Epidermal melanocyte (primary cell): ENCODE measurements around the gene AOAH.

Experiments used
- DNase-seq: peaks from one replicate; pipeline ENCODE4 v3.0.0; 2011; ENCODE audit warnings: low spot score; ENCODE audit not compliant: insufficient read length

AOAH gene

DNA sequence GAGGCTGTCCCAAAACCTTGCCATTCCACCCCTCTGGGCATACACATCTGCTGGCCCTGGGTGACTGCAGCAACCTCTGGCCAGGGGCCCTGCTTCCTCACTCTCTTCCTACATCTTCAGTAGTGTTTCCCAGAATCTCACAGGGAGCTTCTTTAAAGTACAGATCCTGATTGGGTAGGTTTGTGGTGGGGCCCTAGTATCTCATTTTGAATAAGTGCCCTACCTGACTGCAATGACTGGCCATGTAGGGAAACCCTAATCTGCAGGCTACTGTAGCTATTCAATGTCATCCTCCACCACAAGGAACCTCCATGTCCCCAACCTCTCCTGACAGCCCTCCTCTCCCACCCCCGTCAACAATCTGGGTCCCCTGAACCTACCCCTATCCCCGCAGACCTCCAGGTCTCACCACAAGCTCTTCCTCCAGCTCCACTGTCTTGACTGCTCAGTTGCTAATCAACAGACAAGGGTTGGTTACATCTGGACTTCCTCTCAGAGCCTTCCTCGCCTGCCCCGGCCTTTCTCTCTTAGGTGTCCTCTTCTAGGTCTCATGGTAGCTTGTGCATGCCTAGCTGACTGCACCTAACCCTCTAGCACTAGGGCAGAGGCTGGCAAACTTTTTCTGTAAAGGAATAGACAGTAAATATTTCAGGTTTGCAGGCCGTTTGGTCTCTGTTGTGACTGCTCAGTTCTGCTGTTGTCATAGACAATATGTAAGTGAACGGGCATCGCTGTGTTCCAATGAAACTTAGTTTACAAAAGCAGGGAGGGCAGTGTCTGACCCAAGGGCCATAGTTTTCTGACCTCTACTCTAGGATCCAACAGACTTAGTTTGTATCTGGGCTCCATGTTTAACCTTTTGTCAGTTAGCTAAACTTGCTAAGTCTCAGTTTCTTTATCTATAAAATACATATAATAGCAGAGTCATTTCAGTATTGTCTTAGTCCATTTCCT, 121.1 kb downstream of the AOAH start:
- no peak for DNase-seq

DNA sequence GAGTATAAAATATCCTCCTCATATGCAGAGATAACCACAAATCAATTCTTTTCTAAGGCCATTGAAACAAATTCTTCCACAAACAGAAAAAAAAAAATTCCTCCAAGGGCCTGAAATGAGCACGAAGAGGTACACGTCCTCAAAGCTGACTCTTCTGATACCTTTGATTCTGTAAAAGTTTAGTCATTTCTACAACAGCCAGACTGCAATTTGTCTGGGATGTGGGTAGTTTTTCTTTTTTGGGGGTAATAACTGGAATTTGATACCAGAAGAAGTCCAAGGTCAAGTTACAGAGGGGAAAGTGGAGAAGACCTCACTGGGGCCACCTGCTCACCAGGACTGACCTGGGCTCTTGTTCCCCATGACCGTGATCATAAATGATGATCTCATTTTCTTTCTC, 121.8 kb downstream of the AOAH start:
- DNase-seq, result no peak

DNA sequence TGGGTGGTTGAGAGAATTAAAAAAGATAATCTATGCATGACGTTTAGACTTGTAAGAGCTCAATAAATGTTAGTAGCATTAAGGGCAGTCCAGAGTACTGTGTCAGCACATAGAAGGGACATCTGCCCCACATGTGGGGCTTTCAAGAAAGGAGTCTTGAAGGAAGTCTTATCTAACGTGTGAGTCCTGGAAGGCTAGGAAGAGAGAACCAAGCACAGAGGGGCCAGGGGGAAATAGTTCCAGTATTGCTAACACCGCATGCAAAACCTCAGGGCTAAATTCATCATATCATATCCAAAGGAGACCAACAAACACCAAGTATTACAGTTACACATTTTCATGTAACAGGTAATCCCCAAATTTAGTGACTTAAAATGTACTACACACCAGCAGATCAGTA, 122.7 kb downstream of the AOAH start:
- DNase-seq, result no peak

DNA sequence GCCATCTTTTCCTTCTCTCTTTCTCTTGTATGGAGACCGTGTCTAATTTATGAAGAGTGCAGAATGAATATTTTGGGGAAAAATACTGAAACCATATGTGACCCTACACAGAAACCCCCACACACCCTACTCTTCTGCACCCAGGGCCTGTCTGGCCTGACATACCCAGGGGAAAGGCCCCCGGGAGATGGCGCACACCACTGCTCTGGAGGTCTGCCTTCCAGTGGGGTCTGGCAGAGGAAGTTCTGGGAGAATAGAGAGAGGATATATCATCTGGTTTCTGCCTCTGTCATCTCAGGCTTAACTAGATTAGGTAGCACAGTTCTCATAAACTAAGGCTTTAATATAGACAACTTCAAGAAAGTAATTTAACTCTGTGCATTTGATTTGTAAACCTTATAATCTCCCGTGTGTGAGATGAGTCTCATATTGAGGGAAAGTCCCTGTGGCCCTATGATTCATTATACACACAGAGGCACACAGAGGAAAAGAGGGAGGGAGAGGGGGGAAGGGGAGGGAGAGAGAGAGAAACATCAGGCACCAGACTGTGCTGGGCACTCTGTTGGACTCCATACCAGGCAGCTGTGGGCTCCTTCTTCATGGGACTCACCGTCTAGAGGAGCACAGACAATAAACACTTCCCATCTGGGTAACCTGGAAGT, 123.3 kb downstream of the AOAH start:
- DNase-seq, result no peak

DNA sequence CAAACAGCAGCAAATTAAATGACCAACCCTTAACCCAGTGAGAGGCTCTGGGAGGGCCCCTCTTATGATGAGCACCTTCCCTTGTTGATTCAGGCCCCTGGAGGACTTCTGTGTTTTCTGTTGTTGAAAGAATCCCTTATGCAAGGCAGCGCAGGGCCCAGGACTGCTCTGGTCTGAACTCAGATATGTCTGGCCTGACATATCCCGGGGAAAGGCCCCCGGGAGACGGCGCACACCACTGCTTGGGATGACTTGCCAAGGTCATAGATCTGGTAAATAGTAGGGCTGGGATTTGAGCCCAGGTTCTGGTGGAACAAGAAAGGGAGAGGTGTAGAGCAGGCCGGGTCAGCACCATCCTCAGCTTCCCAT, 124.0 kb downstream of the AOAH start:
- DNase-seq, result no peak

DNA sequence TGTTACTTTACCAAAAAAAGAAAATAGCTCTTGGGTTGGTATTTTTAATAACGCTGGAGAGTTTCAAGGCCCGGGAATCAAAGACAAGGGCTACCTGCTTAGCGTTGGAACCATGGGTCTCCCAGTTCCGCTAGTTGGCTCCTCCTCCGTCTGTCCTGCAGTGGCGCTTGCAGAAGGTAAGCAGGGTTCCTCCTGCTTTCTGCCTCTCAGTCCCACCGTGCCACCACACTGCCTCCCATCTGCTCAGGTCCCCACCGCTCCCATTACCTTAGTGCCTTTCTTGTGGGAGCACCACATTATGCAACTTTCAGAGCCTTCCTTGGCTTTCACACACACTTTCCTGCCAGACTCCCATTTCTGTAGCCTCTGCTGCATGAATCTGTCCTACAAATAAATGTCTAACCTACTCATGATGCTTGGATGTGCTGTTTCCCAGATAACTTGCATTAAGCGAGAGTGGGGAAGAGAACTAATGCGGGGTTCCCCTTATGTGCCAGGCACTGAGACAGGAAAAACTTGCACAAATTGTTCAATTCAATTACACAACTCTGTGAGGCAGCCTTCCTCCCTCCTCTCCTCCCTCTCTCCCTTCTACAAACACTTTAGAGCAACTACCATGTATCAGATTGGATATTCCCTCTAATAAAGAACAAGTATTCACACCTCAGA, 124.5 kb downstream of the AOAH start:
- no peak for DNase-seq

DNA sequence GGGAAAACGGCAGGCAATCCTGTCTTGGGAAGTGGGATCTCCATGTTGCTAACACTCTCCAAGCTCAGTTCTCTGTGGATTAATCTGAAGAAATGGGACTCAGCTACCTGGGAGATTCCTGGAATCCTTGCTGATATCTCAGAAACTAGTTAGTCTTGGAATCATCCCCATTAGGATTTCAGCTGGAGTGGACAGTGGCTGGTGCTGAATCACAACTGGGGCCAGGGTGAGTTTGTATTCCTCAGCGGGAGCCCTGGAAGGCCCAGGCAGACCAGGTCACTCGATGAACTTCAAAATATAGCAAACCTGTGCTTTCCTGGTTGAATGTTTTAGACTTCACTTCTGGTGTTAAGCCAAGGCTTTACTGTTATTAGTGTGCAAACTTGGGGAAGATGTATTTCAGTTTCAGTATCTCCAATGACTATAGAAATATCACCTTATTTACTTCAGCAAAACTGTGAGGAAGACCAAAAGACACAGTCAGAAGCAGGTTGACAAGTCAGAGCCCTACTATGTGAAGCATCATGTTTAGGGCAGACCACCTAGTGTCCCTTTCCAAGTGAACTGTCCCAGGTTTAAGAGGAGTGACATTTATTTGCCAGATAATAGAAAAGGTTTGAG, 126.1 kb downstream of the AOAH start:
- no peak for DNase-seq

DNA sequence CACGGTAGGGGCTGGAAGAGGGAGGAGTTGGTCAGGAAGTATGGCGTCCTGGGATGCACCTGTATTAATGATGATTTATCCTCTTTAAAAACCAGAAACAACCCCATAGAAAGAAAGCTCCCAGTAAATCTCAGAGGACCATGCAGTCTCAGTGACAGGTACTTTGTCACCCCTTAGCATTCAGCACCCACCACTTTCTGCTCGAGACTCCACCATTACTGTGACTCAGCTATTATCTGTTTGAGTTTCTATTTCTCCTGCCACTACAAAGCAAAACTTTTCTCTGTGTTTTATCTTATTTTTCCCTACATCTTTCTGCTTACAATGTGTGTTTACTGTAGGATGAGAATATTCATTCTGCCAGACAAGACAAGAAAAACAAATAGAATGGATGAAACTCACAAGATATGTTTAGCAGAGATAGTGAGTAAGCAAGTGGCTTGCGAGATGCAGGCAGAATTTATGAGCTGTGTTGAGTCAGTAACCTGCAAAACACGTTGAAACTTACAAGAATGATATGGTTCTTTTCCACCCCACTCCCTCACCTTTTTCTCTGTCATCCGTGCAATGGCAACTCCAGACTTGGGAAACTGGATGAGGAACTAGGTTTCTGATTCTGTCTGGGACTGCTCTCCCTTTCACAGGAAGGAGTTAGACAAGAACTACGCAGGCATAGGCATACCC, 127.1 kb downstream of the AOAH start:
- DNase-seq, result no peak

DNA sequence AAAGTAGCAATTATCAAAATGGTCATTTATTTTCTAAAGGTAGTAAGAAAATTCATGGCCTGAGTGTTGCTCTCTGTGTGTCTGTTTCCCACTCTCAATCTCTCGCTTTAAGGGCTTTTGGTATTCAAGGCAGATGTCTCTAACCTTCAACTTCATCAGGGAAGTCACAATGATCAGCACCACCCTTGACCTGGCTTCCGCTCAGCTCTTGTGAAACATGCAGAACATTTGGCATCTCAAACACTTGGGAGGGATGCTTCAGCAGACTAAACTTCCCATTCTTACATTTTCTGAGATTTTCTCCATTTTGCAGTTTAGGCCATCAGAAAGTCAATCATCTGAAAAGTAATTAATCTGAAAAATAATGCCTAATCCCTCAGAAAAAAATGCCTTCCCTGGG, 129.8 kb downstream of the AOAH start:
- no peak for DNase-seq

DNA sequence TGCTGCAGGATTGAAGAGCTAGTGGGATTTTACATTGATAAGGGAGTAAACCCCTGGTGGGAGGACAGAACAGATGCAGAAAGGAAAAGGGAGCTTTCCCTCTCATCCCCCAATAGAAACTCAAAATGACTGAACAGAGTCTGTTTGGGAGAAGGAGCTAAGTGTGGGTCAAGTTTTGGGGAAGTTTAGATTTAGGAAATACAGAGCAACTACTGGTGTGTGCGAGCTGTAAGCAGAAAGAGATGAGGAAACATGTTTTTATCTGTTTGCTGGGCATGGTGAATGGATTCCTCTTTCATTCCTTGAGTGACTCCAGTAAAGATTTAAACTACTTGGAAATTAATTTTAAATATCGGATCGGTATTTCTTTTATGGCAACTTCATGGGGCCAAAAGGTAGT, 132.7 kb downstream of the AOAH start:
- no peak for DNase-seq

DNA sequence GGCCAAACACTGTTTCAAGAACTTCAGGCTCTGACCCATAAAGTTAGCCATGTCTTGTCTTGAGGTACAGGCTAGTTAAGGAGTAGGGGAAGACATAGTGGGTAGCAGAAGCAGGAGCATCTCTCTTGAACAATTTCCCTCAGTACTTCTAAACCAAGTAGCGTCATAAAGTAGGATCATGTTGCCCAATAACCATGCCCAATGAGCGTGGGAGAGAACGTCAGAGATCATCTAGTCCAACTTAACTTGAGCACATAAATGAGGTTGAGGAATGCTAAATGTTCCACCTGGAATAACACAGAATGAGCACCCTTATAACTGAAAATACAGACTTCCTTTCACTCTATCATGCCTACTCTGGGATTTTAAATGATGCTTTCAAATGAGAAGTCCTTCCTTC, 134.9 kb downstream of the AOAH start:
- no peak for DNase-seq

DNA sequence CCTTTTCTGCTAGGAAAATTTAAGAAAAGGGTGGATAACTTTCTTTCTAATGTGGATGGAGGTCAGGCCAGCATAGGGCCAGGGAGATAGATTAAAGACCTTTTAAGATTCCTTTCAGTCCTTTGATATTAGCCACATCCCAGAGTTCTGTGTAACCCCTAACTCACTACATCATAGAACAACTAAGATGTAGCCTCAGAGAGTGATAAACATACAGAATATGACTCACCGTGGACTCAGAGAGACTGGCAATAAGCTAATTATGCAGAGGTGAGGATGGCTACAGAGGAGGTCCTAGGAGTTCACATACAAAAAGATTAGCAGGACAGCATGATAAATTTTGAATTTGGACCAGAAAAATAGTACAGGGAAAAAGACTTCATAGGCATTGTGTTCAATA, 141.0 kb downstream of the AOAH start:
- DNase-seq, result no peak

DNA sequence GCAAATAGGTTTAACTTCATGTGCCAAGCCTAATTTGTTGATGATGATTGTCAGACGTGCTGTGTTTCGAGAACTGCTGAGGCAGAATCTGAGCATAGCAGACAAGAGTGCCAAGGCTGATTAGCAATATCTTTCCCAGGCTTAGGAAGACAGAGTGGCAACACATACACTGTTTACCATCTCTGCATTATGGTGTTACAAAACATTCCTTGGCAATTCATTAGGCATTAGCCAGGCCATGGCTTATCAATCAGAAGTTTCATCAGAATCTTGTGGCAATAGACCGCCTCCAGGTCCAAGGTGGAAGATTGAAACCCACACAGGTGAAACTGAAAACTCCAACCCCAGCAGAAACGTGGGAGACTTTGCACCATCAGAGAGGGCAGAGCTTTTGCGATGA, 148.5 kb downstream of the AOAH start:
- no peak for DNase-seq

DNA sequence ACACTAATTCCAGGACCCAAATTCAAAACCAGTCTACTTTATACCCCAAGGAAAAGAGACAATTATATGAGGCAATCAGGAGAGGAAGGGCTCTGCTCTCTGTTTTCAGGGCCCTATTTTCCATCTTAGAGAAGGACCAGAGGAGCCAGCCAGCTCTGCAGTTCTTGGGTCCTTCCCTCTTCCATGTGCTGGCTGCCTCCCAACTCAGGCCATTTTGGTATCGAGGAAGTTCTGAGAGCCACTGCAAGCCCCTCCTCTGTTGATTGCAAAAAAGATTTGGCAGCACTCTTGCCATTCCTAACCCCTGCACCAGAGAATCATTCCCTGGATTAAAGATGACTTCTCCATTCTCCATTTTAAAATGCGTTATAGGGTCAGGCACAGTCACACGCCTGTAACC, 151.2 kb downstream of the AOAH start:
- no peak for DNase-seq

DNA sequence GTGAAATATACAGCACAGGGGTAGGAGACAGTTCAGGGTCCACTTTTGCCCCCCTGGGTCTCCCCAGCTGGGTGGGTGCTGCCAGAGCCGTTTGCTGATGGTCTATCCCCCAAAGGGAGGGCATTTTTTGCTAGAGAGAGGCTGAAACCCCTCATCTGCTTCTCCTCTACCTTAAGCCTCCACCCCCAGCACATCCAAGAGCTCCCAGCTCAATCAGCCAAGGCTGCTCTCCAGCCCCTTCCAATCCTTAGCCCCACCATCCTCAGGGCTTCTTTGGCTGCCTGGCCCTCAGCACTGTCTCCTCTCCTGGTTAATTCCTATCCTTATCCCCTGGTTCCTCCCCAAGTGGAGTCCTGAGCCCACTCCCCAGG, 153.1 kb downstream of the AOAH start:
- DNase-seq, result no peak

DNA sequence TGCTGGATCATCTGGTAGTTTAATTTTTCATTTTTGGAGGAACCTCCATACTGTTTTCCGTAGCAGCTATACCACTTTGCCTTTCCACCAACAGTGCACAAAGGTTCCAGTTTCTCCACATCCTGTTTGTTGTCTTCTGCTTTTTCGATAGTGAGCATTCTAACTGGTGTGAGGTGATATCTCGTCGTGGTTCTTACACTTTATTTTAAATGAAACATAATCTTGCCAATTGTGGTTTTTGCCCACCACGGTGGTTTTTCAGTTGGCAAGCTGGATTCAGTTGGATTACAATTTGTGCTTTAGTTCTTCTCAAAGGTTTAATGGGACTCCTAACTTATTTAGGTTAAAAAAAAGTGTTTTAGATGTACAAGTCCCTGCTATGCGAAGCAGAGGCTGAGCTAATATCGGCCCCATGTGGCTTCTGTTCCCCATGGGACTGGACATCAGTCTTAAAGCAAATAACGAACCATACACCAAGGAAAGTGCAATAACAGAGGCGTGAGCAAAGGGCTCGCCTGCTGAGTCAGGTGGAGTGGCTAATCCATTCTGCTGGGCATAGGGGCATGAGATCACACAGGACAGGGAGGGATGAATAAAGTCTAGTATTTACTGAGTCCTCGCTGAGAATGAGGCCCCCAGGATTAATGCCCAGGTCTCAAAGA, 153.6 kb downstream of the AOAH start:
- DNase-seq, result no peak

DNA sequence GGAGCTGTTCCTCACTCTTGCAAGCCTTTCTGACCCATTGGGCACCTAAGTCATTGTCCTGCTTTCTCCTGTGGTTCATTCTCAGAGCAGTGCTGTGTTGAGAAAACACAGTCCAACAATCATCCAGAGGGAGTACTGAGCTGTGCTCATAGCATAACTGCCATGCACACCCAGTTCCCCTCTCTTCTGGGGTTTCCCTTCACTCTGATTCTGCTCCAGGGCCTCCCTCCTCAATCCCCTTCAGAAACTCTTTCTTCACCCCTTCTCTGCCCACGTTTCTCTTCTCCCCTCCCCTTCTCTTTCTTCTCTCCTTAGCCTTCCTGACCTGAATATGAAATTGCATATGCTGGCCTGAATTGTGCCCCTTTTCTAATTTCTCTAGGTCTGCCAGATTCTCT, 155.8 kb downstream of the AOAH start:
- no peak for DNase-seq

DNA sequence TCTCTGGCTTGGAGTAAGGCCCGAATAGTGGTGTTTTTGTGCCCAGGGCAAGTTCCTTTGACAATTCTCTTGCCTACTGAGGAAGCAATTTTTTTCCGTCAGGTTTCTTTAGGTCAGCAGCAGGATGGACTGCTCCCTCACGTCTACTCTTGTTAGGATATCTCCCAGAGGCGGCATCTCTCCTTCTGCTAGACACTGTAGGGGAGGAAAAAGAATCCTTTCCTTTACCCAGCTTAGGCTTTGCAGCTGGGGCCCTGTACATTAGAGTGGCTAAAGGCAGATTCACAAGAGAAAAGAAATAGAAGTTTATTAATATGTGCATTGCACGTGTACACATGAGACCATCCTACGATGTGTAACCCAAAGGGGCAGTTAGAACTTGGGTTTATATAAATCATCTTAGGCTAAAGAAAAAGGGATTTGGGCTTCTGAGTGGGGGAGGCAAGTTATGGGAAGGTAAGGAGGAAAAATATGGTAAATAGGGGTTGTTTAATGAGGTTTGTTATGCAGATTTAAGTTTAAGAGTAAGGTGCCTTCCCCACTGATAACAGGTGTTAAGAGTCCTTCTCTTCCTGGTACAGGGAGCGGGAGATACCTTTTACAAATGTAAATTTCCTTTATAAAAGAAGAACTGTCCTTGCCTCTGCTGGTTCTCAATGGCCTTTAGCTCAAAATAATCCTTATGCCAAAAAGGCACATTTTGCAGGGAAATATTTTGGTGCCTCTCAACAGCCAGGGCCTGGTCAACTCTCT, 156.4 kb downstream of the AOAH start:
- no peak for DNase-seq

DNA sequence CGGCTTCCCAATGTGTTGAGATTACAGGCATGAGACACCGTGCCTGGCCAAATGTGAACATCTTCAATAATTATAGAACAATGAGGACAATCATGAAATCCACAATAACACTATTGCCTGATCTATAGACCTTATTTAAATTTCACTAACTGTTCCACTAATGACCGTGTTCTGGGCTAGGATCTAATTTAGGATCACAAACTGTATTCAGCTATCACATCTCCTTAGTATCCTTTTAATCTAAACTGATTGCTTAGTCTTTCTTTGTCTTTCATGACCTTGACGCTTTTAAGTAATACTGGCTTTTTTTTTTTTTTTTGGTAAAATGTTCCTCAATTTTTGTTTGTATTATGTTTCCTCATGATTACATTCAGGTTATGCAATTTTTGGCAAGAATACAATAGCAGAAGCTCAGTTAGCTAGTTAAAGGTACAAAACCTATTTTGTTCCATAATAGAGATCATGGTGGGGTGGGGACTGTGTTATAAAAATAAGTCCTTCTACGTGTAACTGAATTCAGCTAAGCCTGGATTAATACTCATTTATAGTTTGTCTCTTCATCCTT, 158.4 kb downstream of the AOAH start:
- DNase-seq, result no peak

DNA sequence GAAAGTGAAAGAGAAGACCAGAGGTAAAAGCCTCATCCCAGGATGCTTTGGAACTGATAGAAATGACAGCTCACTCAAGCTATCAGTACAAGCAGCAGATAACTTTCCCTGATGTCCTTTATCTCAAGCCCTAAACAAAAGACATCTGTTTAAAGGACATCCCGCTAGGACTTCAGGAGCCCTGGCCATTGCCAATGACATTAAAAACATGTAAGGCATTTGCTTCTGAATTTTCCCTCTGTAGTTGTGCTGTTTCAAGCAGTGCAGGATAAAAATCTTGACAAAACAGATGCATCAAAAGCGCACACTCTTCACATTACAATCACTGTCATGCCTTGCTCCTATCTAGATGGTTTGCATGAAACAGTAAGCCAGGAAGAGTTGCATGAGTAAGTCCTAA, 159.8 kb downstream of the AOAH start:
- no peak for DNase-seq
